NT2/D1 (cell line): ENCODE data around the gene TMPRSS2.

ENCODE experiments used
- SUZ12 ChIP-seq: IDR thresholded peaks from 2 replicates; pipeline ENCODE4 v1.6.1; 2011; ENCODE audit not compliant: insufficient read length, insufficient read depth; ENCODE audit errors: extremely low read depth
- YY1 ChIP-seq: IDR thresholded peaks from 2 replicates; pipeline ENCODE4 v1.6.1; 2011; ENCODE audit not compliant: insufficient read length, insufficient read depth
- ZNF274 ChIP-seq: IDR thresholded peaks from 2 replicates; pipeline ENCODE4 v1.6.1; 2011; ENCODE audit warnings: mild to moderate bottlenecking, low read depth, low read length

DNA sequence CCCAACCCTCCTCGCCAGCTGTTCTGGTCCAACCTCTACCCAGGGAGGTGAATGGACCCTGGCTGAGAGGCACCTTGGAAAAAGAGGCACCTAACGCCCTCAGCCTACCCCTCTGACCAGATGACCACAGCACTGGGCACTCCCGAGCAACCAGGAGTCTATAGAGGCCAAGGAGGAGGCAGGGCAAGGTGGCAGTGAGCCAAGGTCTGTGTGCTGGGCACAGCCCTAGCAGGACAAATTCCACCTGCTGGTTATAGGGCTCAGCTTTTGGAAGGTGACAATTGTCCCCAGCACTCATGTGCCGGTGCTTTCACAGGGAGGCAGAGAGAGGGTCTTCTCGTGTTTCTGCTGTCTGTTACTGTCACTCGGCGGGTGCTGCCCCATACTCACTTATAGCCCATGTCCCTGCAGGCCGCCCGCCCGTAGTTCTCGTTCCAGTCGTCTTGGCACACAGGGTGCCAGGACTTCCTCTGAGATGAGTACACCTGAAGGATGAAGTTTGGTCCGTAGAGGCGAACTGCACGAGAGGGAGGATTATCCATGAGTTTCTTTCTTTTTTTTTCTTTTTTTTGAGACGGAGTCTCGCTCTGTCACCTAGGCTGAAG lies 27.8 kb downstream of the TMPRSS2 start:
- no peak for TF ChIP-seq YY1
- TF ChIP-seq ZNF274 = no peak
- no peak for TF ChIP-seq SUZ12
